NCI-H2029 treated with DMSO at 0.1 percent for 48 hours (cell line): ENCODE data around the gene KIRREL3.

ENCODE experiments used
- DNase-seq: peaks from one replicate; lab custom pipeline; 2025; lab: John Stamatoyannopoulos, UW

KIRREL3 gene

GRCh38 chr11:126710804-126711399 lies 289.7 kb downstream of the KIRREL3 start:
- DNase-seq = no peak

GRCh38 chr11:126707498-126707897 lies 293.1 kb downstream of the KIRREL3 start:
- no peak for DNase-seq

- no peak for DNase-seq
Measured at GRCh38 chr11:126704096-126704495, 296.5 kb downstream of the KIRREL3 start.

GRCh38 chr11:126703662-126704061 lies 296.9 kb downstream of the KIRREL3 start:
- no peak for DNase-seq

- DNase-seq = no peak
Measured at GRCh38 chr11:126702987-126703386, 297.6 kb downstream of the KIRREL3 start.

- DNase-seq = no peak
Measured at GRCh38 chr11:126702165-126702720, 298.3 kb downstream of the KIRREL3 start.

GRCh38 chr11:126701520-126701897 lies 299.1 kb downstream of the KIRREL3 start:
- no peak for DNase-seq

GRCh38 chr11:126700768-126701519 lies 299.6 kb downstream of the KIRREL3 start:
- no peak for DNase-seq

GRCh38 chr11:126698576-126698975 lies 302.0 kb downstream of the KIRREL3 start:
- DNase-seq = no peak

- DNase-seq = no peak
Measured at GRCh38 chr11:126697936-126698335, 302.6 kb downstream of the KIRREL3 start.

GRCh38 chr11:126696982-126697381 lies 303.6 kb downstream of the KIRREL3 start:
- DNase-seq = no peak

- no peak for DNase-seq
Measured at GRCh38 chr11:126695293-126695692, 305.3 kb downstream of the KIRREL3 start.

- no peak for DNase-seq
Measured at GRCh38 chr11:126694065-126694625, 306.4 kb downstream of the KIRREL3 start.

GRCh38 chr11:126687477-126687876 lies 313.1 kb downstream of the KIRREL3 start:
- DNase-seq = no peak

GRCh38 chr11:126686938-126687337 lies 313.6 kb downstream of the KIRREL3 start:
- DNase-seq = no peak

- DNase-seq = no peak
Measured at GRCh38 chr11:126683766-126684728, 316.5 kb downstream of the KIRREL3 start.

GRCh38 chr11:126682590-126682989 lies 318.0 kb downstream of the KIRREL3 start:
- no peak for DNase-seq

GRCh38 chr11:126680700-126681099 lies 319.9 kb downstream of the KIRREL3 start:
- DNase-seq = no peak

GRCh38 chr11:126680131-126680530 lies 320.4 kb downstream of the KIRREL3 start:
- DNase-seq = no peak

GRCh38 chr11:126679033-126679432 lies 321.5 kb downstream of the KIRREL3 start:
- no peak for DNase-seq

- no peak for DNase-seq
Measured at GRCh38 chr11:126676536-126676935, 324.0 kb downstream of the KIRREL3 start.

GRCh38 chr11:126673319-126673718 lies 327.3 kb downstream of the KIRREL3 start:
- DNase-seq = no peak
